HG03159 (cell line): ENCODE results near the gene FHL5.
"Not testable (repeated sequence)": the region's sequence is repeated elsewhere in the genome, so short reads cannot be mapped to it uniquely, and the experiment has no call there.

ENCODE experiments used
- ATAC-seq: cut with Tn5 transposase; IDR thresholded peaks from one replicate; pipeline ENCODE4 v1.9.1; 2021; ENCODE audit warnings: mild to moderate bottlenecking, moderate library complexity; ENCODE audit not compliant: unreplicated experiment

Gene FHL5

GRCh38 chr6:96562886-96563285 is at the start of gene FHL5:
TSS of gene FHL5 (plus strand) at chr6:96563128. CDS start at chr6:96603614, 40,486 bp downstream.
- no peak for ATAC-seq

- no peak for ATAC-seq
Measured at GRCh38 chr6:96520171-96521115, 42.5 kb upstream of the FHL5 start.

- ATAC-seq, result peak; percentile 28
Measured at GRCh38 chr6:96521306-96521643, 41.7 kb upstream of the FHL5 start.

- ATAC-seq, result peak; percentile 98
Measured at GRCh38 chr6:96521644-96522464, 41.1 kb upstream of the FHL5 start, which contains the start of gene UFL1. TSS of gene UFL1 (plus strand) at chr6:96521806. CDS start at chr6:96521874, 68 bp downstream.

- peak; percentile 21 for ATAC-seq
Measured at GRCh38 chr6:96522465-96523009, 40.4 kb upstream of the FHL5 start.

GRCh38 chr6:96528193-96528592 is 34.7 kb upstream of the FHL5 start:
- ATAC-seq, result no peak

GRCh38 chr6:96532399-96532798 is 30.5 kb upstream of the FHL5 start:
- peak; percentile 45 for ATAC-seq

- ATAC-seq, result no peak
Measured at GRCh38 chr6:96537726-96538125, 25.2 kb upstream of the FHL5 start.

- peak; percentile 60 for ATAC-seq
Measured at GRCh38 chr6:96542702-96543101, 20.2 kb upstream of the FHL5 start.

- no peak for ATAC-seq
Measured at GRCh38 chr6:96545882-96546281, 17.0 kb upstream of the FHL5 start.

GRCh38 chr6:96547654-96548053 is 15.3 kb upstream of the FHL5 start:
- no peak for ATAC-seq

GRCh38 chr6:96554558-96554957 is 8.4 kb upstream of the FHL5 start:
- no peak for ATAC-seq

- not testable (repeated sequence) for ATAC-seq
Measured at GRCh38 chr6:96559740-96560139, 3.2 kb upstream of the FHL5 start.

- peak; percentile 81 for ATAC-seq
Measured at GRCh38 chr6:96563853-96564252, 925 bp downstream of the FHL5 start.

- no peak for ATAC-seq
Measured at GRCh38 chr6:96570053-96570452, 7.1 kb downstream of the FHL5 start.

- no peak for ATAC-seq
Measured at GRCh38 chr6:96571551-96571950, 8.6 kb downstream of the FHL5 start.

- ATAC-seq, result no peak
Measured at GRCh38 chr6:96575359-96575758, 12.4 kb downstream of the FHL5 start.

GRCh38 chr6:96576221-96576620 is 13.3 kb downstream of the FHL5 start:
- no peak for ATAC-seq

- no peak for ATAC-seq
Measured at GRCh38 chr6:96582021-96582420, 19.1 kb downstream of the FHL5 start.

- no peak for ATAC-seq
Measured at GRCh38 chr6:96582436-96582835, 19.5 kb downstream of the FHL5 start.

- ATAC-seq, result no peak
Measured at GRCh38 chr6:96604420-96604819, 41.5 kb downstream of the FHL5 start.
